ENCODE measurements around the gene MMP15.
"Not testable (repeated sequence)": the region's sequence is repeated elsewhere in the genome, so short reads cannot be mapped to it uniquely, and the experiment has no call there.

MMP15 gene

GRCh38 chr16:58086381-58087208 lies 61.0 kb downstream of the MMP15 start:
- DNase-seq (ENCODE audit: low read depth, low spot score): no peak

DNA sequence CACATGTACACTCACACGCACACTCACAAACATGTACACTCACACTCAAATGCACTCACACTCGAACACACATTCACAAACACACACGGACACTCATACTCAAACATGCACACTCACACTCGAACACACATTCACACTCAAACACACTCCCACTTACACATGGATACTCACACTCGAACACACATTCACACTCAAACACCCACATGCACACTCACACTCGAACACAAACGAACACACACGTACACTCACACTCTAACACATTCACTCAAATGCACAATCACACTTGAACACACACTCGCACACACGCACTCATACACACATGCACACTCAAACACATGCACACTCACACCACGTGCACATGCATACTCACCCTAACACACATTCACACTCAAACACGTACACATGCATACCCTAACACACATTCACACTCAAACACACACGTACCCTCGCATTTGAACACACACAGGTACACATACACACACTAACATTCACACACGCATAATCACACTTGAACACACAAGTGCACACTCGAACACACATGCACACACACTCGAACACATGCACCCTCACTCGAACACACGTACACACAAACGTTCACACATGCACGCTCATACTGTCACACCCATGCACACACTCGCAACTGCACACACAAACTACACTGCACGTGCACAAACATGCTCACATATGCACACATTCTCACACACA lies 61.8 kb downstream of the MMP15 start:
- no peak for DNase-seq (ENCODE audit: low read depth, low spot score)

DNA sequence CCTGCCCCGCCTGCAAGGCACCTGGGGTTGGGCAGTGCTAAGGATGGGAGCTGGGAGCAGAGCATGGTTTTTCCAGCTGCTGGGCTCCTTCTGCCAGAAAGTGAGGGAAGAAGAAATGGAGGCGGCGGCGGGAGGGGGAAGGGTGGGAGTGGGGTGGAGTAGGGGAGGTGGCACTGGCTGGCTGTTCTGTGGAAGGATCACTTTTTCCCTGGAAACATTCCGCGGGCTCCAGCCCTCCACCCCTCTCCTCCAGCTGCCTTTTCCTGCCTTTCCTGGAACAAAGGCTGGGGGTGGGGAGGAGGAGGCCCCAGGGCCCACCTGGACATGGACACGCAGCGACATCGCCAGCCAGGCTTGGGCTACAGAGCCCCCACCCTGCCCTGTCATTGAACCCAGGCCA lies 62.5 kb downstream of the MMP15 start:
- DNase-seq (ENCODE audit: low read depth, low spot score): no peak

GRCh38 chr16:58090396-58090795 lies 64.8 kb downstream of the MMP15 start:
- DNase-seq (ENCODE audit: low read depth, low spot score): not testable (repeated sequence)

GRCh38 chr16:58094026-58094425 lies 68.5 kb downstream of the MMP15 start:
- DNase-seq (ENCODE audit: low read depth, low spot score): no peak

DNA sequence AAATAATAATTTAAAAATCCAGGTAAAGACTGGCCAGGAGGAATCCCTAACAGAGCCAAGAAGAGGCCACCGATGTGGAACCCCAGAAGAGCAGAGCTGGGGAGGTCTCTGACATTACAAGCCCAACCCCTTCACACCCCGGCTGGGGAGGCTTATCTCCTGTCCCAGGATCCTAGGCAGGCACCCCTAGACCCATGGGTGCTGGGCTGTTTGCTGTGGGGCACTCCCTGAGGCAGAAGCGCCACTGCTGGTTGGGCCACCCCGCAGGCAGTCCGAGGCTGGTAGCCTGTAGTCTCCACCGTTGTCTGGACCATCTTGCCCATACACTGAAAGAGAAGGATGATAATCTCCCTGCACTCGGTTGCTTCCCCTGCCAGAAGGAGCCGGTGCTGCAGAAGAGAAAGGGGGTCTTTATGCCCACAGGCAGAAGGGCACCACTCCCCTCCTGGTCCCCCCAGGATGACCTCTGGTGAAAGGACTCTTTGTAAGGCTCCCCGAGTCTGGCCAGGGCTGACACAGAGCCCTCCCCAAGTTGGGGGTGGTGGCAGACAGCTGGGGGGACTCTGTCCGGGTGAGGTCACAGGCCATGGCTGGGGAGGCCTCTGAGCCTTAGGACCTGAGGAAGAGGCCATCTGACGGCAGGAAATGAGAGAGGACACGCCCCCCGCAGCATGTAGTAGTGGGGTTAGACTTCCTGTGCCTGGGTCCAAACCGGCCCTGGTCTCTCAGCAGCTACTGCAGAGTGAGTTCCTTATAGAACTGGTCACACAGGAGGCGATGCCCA lies 69.4 kb downstream of the MMP15 start:
- no peak for DNase-seq (ENCODE audit: low read depth, low spot score)

GRCh38 chr16:58095575-58095960 lies 70.0 kb downstream of the MMP15 start:
- DNase-seq (ENCODE audit: low read depth, low spot score): not testable (repeated sequence)

GRCh38 chr16:58096249-58096648 lies 70.7 kb downstream of the MMP15 start:
- no peak for DNase-seq (ENCODE audit: low read depth, low spot score)
